GM23338 (cell line): Measurements from ENCODE around the gene FOXRED1. TPM values are rescaled to one million over a fixed set of nuclear protein-coding genes. Genes with fewer than 3 reads are reported as not detected.

ENCODE experiments used
- ATAC-seq: fragments of 200-7000 bp; cut with Tn5 transposase; 3 replicates; pipeline ENCODE4 v1.9.1; 2020
- DNase-seq: peaks from one replicate; pipeline ENCODE4 v3.0.0-alpha.2; 2015; ENCODE audit warnings: low spot score
- H2AFZ ChIP-seq: fragments of 200-600 bp; sonication (generic); 2 replicates; pipeline ENCODE4 v1.8.0; 2016; ENCODE audit warnings: antibody characterized with exemption, mild to moderate bottlenecking, moderate library complexity
- H3F3A ChIP-seq: fragments of 200-600 bp; sonication (generic); replicated peaks from 2 replicates; pipeline ENCODE4 v1.8.0; 2017; ENCODE audit warnings: antibody characterized with exemption, mixed run types, low read depth
- H3K27ac ChIP-seq: fragments of 200-600 bp; sonication (generic); 2 replicates; pipeline ENCODE4 v1.6.1; 2016; ENCODE audit warnings: low read depth
- H3K27me3 ChIP-seq: fragments of 200-600 bp; sonication (generic); 2 replicates; pipeline ENCODE4 v1.8.0; 2016; ENCODE audit warnings: mild to moderate bottlenecking, mixed run types, moderate library complexity; ENCODE audit not compliant: insufficient read depth
- H3K36me3 ChIP-seq: fragments of 200-600 bp; sonication (generic); 2 replicates; pipeline ENCODE4 v1.8.0; 2016; ENCODE audit warnings: mild to moderate bottlenecking; ENCODE audit not compliant: insufficient read depth
- H3K4me1 ChIP-seq: fragments of 200-600 bp; sonication (generic); 2 replicates; pipeline ENCODE4 v1.8.0; 2016; ENCODE audit warnings: mild to moderate bottlenecking, moderate library complexity; ENCODE audit not compliant: insufficient read depth
- H3K4me2 ChIP-seq: fragments of 200-600 bp; sonication (generic); 2 replicates; pipeline ENCODE4 v1.7.1; 2017; ENCODE audit warnings: mixed run types
- H3K4me3 ChIP-seq: fragments of 200-600 bp; sonication (generic); 2 replicates; pipeline ENCODE4 v1.6.1; 2016; ENCODE audit warnings: mixed run types
- H3K79me2 ChIP-seq: fragments of 200-600 bp; sonication (generic); replicated peaks from 2 replicates; pipeline ENCODE4 v1.8.0; 2017; ENCODE audit warnings: mild to moderate bottlenecking; ENCODE audit not compliant: insufficient read depth
- H3K9me2 ChIP-seq: fragments of 200-600 bp; sonication (generic); 2 replicates; pipeline ENCODE4 v1.8.0; 2017; ENCODE audit not compliant: insufficient read depth
- H4K20me1 ChIP-seq: fragments of 200-600 bp; sonication (generic); replicated peaks from 2 replicates; pipeline ENCODE4 v1.8.0; 2017; ENCODE audit warnings: mild to moderate bottlenecking; ENCODE audit not compliant: insufficient read depth
- H3K27ac Mint-ChIP-seq: 2 replicates; pipeline ENCODE4 v1.8.0; 2020; ENCODE audit warnings: inconsistent platforms, mild to moderate bottlenecking, moderate library complexity, mixed read lengths
- H3K27me3 Mint-ChIP-seq: 3 replicates; pipeline ENCODE4 v1.8.0; 2022; ENCODE audit warnings: low read depth, mild to moderate bottlenecking, moderate library complexity, mixed read lengths, inconsistent platforms; ENCODE audit not compliant: insufficient read depth, poor library complexity
- H3K36me3 Mint-ChIP-seq: 3 replicates; pipeline ENCODE4 v1.8.0; 2021; ENCODE audit warnings: low read depth, mild to moderate bottlenecking, inconsistent platforms, moderate library complexity, mixed read lengths
- H3K4me1 Mint-ChIP-seq: 3 replicates; pipeline ENCODE4 v1.8.0; 2020; ENCODE audit warnings: mild to moderate bottlenecking, inconsistent platforms, mixed read lengths
- H3K4me3 Mint-ChIP-seq: 3 replicates; pipeline ENCODE4 v1.8.0; 2021; ENCODE audit warnings: moderate library complexity, mild to moderate bottlenecking, inconsistent platforms, mixed read lengths
- H3K9me3 Mint-ChIP-seq: 3 replicates; pipeline ENCODE4 v1.8.0; 2020; ENCODE audit warnings: moderate library complexity, mild to moderate bottlenecking, inconsistent platforms, mixed read lengths
- EZH2phosphoT487 ChIP-seq: fragments of 200-600 bp; sonication (generic); IDR thresholded peaks from one replicate; pipeline ENCODE4 v1.8.1; 2018; ENCODE audit warnings: antibody characterized with exemption; ENCODE audit not compliant: unreplicated experiment
- POLR2AphosphoS5 ChIP-seq: IDR thresholded peaks from 2 replicates; pipeline ENCODE4 v1.6.1; 2016; ENCODE audit warnings: antibody characterized with exemption, low read depth
- STAT1 ChIP-seq: IDR thresholded peaks from one replicate; pipeline ENCODE4 v1.6.1; 2016; ENCODE audit warnings: antibody characterized with exemption; ENCODE audit not compliant: unreplicated experiment
- ZNF331 ChIP-seq: fragments of 250-450 bp; sonication (Bioruptor Pico); IDR thresholded peaks from 2 replicates; pipeline ENCODE4 v1.5.0; 2020; ENCODE audit warnings: low read depth, mild to moderate bottlenecking, moderate library complexity
- polyA plus RNA-seq: library from polyadenylated mRNA; unstranded; fragments of >200 nt; fragmentation: Nextera tagmentation; extraction: Ambion mirVana; gene quantifications from 2 replicates; pipeline ENCODE4 v1.2.1, GENCODE V29; 2016
- total RNA-seq: library from RNA; depleted of rRNA; stranded (reverse); fragments of >200 nt; shearing (Covaris generic); gene quantifications from 2 replicates; pipeline ENCODE4 v1.2.3, GENCODE V29; 2014
- TF ChIP-seq, protein P1 (sequence below): fragments of 250-450 bp; sonication (Bioruptor Pico); IDR thresholded peaks from 2 replicates; pipeline ENCODE4 v1.5.0; 2020; ENCODE audit warnings: mild to moderate bottlenecking, moderate library complexity
- TF ChIP-seq, protein P2 (sequence below), 2 experiments: fragments of 200-600 bp in 1 of 2; sonication (generic) in 1 of 2; conservative IDR thresholded peaks; 2 replicates each; pipeline versions ENCODE4 v1.5.1 to v1.6.1; 2016 to 2017; ENCODE audit warnings: antibody characterized with exemption in 2 of 2, low read depth in 2 of 2, mild to moderate bottlenecking in 2 of 2, moderate library complexity in 1 of 2
- TF ChIP-seq, protein P3 (sequence below): IDR thresholded peaks from one replicate; pipeline ENCODE4 v1.6.1; 2018; ENCODE audit warnings: antibody characterized with exemption; ENCODE audit not compliant: unreplicated experiment

Gene FOXRED1
- total and polyA plus RNA-seq, 2 experiments from 2014 or later, result 25.2 to 59.2 TPM

DNA sequence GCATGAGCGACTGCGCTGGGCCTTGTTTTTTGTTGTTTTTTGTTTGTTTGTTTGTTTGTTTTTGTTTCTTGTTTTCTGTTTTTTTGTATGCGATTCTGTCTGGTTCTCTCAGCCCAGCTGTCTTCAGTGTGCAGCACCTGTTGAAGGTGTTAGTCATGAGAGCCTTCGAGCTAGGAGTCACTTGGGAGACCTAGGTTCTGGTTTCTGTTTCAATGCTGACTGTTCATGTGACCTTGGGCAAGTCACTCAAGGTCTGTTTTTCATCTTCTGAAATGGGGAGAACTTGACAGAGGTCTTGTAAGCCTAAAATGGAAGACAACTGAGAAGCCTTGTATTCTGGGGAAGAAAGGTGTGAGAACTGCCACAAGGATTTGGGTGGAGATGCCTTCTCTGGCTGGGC is 36.7 kb downstream of the FOXRED1 start:
- peaks cover 31% of the 10 kb centered on the region for H3K36me3 Mint-ChIP-seq
- no peaks in the 10 kb centered on the region for H3K27me3 ChIP-seq
- peaks cover 19% of the 10 kb centered on the region for H3K4me1 Mint-ChIP-seq

DNA sequence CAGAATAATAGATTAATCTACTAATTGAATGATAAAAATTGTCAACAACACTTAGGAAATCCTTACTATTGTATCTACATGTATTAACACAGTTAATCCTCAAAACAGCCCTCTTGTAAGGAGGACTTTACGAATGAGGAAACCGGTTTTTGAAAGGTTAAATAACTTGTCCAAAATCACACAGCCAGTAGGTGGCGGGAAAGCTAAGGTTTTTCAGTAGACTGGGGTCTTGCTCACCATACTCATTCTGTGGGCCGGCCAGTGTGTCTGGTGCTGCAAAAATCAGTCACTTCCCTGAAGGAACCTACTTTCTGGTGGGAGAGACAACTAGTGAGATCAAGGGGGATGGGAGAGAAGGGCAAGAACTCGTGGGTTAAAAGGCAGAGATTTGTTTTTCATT is 38.8 kb downstream of the FOXRED1 start:
- Histone ChIP-seq H3K9me2 (no peaks in the 10 kb centered on the region), H3K4me3 (no peak overlapping the region), H3K4me1 (no peaks in the 10 kb centered on the region), H3K4me2 (no peak overlapping the region), H3K79me2 (peaks cover 12% of the 10 kb centered on the region), H2AFZ (no peak overlapping the region), H3K36me3 (no peaks in the 10 kb centered on the region), H3F3A (no peaks in the 10 kb centered on the region), H3K27ac (no peak overlapping the region), H3K27me3 (no peaks in the 10 kb centered on the region), H4K20me1 (no peaks in the 10 kb centered on the region)
- peak; percentile 87 for DNase-seq
- no peak overlapping the region for H3K27ac Mint-ChIP-seq
- no peak for ATAC-seq
- TF ChIP-seq, protein P1, sequence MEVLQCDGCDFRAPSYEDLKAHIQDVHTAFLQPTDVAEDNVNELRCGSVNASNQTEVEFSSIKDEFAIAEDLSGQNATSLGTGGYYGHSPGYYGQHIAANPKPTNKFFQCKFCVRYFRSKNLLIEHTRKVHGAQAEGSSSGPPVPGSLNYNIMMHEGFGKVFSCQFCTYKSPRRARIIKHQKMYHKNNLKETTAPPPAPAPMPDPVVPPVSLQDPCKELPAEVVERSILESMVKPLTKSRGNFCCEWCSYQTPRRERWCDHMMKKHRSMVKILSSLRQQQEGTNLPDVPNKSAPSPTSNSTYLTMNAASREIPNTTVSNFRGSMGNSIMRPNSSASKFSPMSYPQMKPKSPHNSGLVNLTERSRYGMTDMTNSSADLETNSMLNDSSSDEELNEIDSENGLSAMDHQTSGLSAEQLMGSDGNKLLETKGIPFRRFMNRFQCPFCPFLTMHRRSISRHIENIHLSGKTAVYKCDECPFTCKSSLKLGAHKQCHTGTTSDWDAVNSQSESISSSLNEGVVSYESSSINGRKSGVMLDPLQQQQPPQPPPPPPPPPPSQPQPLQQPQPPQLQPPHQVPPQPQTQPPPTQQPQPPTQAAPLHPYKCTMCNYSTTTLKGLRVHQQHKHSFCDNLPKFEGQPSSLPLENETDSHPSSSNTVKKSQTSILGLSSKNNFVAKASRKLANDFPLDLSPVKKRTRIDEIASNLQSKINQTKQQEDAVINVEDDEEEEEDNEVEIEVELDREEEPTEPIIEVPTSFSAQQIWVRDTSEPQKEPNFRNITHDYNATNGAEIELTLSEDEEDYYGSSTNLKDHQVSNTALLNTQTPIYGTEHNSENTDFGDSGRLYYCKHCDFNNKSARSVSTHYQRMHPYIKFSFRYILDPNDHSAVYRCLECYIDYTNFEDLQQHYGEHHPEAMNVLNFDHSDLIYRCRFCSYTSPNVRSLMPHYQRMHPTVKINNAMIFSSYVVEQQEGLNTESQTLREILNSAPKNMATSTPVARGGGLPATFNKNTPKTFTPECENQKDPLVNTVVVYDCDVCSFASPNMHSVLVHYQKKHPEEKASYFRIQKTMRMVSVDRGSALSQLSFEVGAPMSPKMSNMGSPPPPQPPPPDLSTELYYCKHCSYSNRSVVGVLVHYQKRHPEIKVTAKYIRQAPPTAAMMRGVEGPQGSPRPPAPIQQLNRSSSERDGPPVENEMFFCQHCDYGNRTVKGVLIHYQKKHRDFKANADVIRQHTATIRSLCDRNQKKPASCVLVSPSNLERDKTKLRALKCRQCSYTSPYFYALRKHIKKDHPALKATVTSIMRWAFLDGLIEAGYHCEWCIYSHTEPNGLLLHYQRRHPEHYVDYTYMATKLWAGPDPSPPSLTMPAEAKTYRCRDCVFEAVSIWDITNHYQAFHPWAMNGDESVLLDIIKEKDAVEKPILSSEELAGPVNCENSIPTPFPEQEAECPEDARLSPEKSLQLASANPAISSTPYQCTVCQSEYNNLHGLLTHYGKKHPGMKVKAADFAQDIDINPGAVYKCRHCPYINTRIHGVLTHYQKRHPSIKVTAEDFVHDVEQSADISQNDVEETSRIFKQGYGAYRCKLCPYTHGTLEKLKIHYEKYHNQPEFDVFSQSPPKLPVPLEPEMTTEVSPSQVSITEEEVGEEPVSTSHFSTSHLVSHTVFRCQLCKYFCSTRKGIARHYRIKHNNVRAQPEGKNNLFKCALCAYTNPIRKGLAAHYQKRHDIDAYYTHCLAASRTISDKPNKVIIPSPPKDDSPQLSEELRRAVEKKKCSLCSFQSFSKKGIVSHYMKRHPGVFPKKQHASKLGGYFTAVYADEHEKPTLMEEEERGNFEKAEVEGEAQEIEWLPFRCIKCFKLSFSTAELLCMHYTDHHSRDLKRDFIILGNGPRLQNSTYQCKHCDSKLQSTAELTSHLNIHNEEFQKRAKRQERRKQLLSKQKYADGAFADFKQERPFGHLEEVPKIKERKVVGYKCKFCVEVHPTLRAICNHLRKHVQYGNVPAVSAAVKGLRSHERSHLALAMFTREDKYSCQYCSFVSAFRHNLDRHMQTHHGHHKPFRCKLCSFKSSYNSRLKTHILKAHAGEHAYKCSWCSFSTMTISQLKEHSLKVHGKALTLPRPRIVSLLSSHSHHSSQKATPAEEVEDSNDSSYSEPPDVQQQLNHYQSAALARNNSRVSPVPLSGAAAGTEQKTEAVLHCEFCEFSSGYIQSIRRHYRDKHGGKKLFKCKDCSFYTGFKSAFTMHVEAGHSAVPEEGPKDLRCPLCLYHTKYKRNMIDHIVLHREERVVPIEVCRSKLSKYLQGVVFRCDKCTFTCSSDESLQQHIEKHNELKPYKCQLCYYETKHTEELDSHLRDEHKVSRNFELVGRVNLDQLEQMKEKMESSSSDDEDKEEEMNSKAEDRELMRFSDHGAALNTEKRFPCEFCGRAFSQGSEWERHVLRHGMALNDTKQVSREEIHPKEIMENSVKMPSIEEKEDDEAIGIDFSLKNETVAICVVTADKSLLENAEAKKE, result no peak
- TF ChIP-seq, protein P2, sequence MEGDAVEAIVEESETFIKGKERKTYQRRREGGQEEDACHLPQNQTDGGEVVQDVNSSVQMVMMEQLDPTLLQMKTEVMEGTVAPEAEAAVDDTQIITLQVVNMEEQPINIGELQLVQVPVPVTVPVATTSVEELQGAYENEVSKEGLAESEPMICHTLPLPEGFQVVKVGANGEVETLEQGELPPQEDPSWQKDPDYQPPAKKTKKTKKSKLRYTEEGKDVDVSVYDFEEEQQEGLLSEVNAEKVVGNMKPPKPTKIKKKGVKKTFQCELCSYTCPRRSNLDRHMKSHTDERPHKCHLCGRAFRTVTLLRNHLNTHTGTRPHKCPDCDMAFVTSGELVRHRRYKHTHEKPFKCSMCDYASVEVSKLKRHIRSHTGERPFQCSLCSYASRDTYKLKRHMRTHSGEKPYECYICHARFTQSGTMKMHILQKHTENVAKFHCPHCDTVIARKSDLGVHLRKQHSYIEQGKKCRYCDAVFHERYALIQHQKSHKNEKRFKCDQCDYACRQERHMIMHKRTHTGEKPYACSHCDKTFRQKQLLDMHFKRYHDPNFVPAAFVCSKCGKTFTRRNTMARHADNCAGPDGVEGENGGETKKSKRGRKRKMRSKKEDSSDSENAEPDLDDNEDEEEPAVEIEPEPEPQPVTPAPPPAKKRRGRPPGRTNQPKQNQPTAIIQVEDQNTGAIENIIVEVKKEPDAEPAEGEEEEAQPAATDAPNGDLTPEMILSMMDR (conservative IDR thresholded peaks at IDR 0.05; ENCODE audit: low read depth in 2 of 2), result peak; percentile 68 to 75
- H3K27me3 Mint-ChIP-seq, result peaks cover 5% of the 10 kb centered on the region
- H3K36me3 Mint-ChIP-seq, result peaks cover 28% of the 10 kb centered on the region
- H3K9me3 Mint-ChIP-seq, result 0 out of 3 replicates have a peak, but pooled peaks cover under 1% of the 10 kb centered on the region
- H3K4me1 Mint-ChIP-seq, result peaks cover 17% of the 10 kb centered on the region
- no peak overlapping the region for H3K4me3 Mint-ChIP-seq

More for the DNA sequence above, 36.7 kb downstream of the FOXRED1 start:
- Histone ChIP-seq H3K4me2 (no peak overlapping the region), H3K9me2 (no peaks in the 10 kb centered on the region), H3F3A (no peaks in the 10 kb centered on the region), H3K4me1 (no peaks in the 10 kb centered on the region), H3K27ac (no peak overlapping the region), H4K20me1 (no peaks in the 10 kb centered on the region), H2AFZ (no peak overlapping the region), H3K4me3 (no peak overlapping the region), H3K36me3 (no peaks in the 10 kb centered on the region), H3K79me2 (peaks cover 22% of the 10 kb centered on the region)
- TF ChIP-seq, protein P3, sequence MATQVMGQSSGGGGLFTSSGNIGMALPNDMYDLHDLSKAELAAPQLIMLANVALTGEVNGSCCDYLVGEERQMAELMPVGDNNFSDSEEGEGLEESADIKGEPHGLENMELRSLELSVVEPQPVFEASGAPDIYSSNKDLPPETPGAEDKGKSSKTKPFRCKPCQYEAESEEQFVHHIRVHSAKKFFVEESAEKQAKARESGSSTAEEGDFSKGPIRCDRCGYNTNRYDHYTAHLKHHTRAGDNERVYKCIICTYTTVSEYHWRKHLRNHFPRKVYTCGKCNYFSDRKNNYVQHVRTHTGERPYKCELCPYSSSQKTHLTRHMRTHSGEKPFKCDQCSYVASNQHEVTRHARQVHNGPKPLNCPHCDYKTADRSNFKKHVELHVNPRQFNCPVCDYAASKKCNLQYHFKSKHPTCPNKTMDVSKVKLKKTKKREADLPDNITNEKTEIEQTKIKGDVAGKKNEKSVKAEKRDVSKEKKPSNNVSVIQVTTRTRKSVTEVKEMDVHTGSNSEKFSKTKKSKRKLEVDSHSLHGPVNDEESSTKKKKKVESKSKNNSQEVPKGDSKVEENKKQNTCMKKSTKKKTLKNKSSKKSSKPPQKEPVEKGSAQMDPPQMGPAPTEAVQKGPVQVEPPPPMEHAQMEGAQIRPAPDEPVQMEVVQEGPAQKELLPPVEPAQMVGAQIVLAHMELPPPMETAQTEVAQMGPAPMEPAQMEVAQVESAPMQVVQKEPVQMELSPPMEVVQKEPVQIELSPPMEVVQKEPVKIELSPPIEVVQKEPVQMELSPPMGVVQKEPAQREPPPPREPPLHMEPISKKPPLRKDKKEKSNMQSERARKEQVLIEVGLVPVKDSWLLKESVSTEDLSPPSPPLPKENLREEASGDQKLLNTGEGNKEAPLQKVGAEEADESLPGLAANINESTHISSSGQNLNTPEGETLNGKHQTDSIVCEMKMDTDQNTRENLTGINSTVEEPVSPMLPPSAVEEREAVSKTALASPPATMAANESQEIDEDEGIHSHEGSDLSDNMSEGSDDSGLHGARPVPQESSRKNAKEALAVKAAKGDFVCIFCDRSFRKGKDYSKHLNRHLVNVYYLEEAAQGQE, result no peak
- TF ChIP-seq EZH2phosphoT487 (no peak), ZNF331 (CRISPR knock-in tag) (no peak), STAT1 (no peak), POLR2AphosphoS5 (no peak)
- no peak for ATAC-seq
- peaks cover 5% of the 10 kb centered on the region for H3K27me3 Mint-ChIP-seq
- no peak overlapping the region for H3K27ac Mint-ChIP-seq
- 0 out of 3 replicates have a peak, but pooled peaks cover 2% of the 10 kb centered on the region for H3K9me3 Mint-ChIP-seq
- DNase-seq, result no peak
- no peak overlapping the region; the same call in 2 of the 3 replicates for H3K4me3 Mint-ChIP-seq
